ENCODE data around the gene LPIN2.
"Not testable (repeated sequence)": the region's sequence is repeated elsewhere in the genome, so short reads cannot be mapped to it uniquely, and the experiment has no call there.

The LPIN2 gene

GRCh38 chr18:3051718-3052410, 38.9 kb upstream of the LPIN2 start:
- H3K4me1 Mint-ChIP-seq = peaks cover 24% of the 10 kb centered on the region
- H3K9me3 Mint-ChIP-seq = peaks cover 9 to 17% of the 10 kb centered on the region in 2 donors
- peak overlapping the region in 1 of 2 donors; percentile 50 for H3K27ac Mint-ChIP-seq
- H3K4me3 Mint-ChIP-seq = no peak overlapping the region
- H3K27me3 Mint-ChIP-seq = no peaks in the 10 kb centered on the region
- DNase-seq = no peak
- peak; percentile 57 for ATAC-seq

GRCh38 chr18:3049897-3050454, 37.0 kb upstream of the LPIN2 start:
- H3K9me3 Mint-ChIP-seq = peaks cover 9 to 17% of the 10 kb centered on the region in 2 donors
- not testable (repeated sequence) for H3K27ac Mint-ChIP-seq, H3K4me3 Mint-ChIP-seq, DNase-seq, ATAC-seq, H3K27me3 Mint-ChIP-seq
- peaks cover 42% of the 10 kb centered on the region for H3K4me1 Mint-ChIP-seq

- ATAC-seq (no peak), DNase-seq (no peak)
- Mint-ChIP-seq H3K27me3 (no peaks in the 10 kb centered on the region), H3K9me3 (peaks cover 9% of the 10 kb centered on the region in 2 donors), H3K4me3 (no peak overlapping the region), H3K27ac (no peak overlapping the region), H3K4me1 (peaks cover 45% of the 10 kb centered on the region)
These were observed 35.9 kb upstream of the LPIN2 start for GRCh38 chr18:3048820-3049349.

- Mint-ChIP-seq H3K9me3 (peaks cover 2% of the 10 kb centered on the region in 2 donors), H3K27me3 (no peaks in the 10 kb centered on the region), H3K4me1 (peaks cover 43% of the 10 kb centered on the region), H3K4me3 (no peak overlapping the region), H3K27ac (peak overlapping the region in 1 of 2 donors; percentile 1)
- DNase-seq (no peak), ATAC-seq (no peak)
These were observed 35.2 kb upstream of the LPIN2 start for GRCh38 chr18:3048121-3048520.

- peaks cover 30% of the 10 kb centered on the region for H3K4me1 Mint-ChIP-seq
- peak overlapping the region in 1 of 2 donors; percentile 48 for H3K4me3 Mint-ChIP-seq
- DNase-seq = peak; percentile 19 to 38
- ATAC-seq = peak; percentile 100
- H3K9me3 Mint-ChIP-seq = no peaks in the 10 kb centered on the region
- H3K27me3 Mint-ChIP-seq = no peaks in the 10 kb centered on the region
- peak overlapping the region in 1 of 2 donors; percentile 91 for H3K27ac Mint-ChIP-seq
These were observed 33.4 kb upstream of the LPIN2 start for GRCh38 chr18:3046216-3046808.

GRCh38 chr18:3044931-3045698, 32.2 kb upstream of the LPIN2 start:
- Mint-ChIP-seq H3K27ac (no peak overlapping the region), H3K4me1 (peaks cover 30% of the 10 kb centered on the region), H3K4me3 (no peak overlapping the region), H3K9me3 (no peaks in the 10 kb centered on the region), H3K27me3 (no peaks in the 10 kb centered on the region)
- DNase-seq (no peak), ATAC-seq (no peak)

GRCh38 chr18:3042379-3042778, 29.4 kb upstream of the LPIN2 start:
- peaks cover 27% of the 10 kb centered on the region for H3K4me1 Mint-ChIP-seq
- DNase-seq (no peak), ATAC-seq (no peak)
- no peaks in the 10 kb centered on the region for H3K9me3 Mint-ChIP-seq
- H3K4me3 Mint-ChIP-seq = no peak overlapping the region
- no peaks in the 10 kb centered on the region for H3K27me3 Mint-ChIP-seq
- no peak overlapping the region for H3K27ac Mint-ChIP-seq

- H3K27ac Mint-ChIP-seq = no peak overlapping the region
- H3K27me3 Mint-ChIP-seq = no peaks in the 10 kb centered on the region
- no peak overlapping the region for H3K4me3 Mint-ChIP-seq
- peaks cover 28% of the 10 kb centered on the region for H3K4me1 Mint-ChIP-seq
- H3K9me3 Mint-ChIP-seq = no peaks in the 10 kb centered on the region
- ATAC-seq (no peak), DNase-seq (no peak)
These were observed 28.9 kb upstream of the LPIN2 start for GRCh38 chr18:3041843-3042242.

GRCh38 chr18:3040881-3041280, 27.9 kb upstream of the LPIN2 start:
- Mint-ChIP-seq H3K9me3 (no peaks in the 10 kb centered on the region), H3K27ac (no peak overlapping the region), H3K4me1 (peaks cover 18% of the 10 kb centered on the region), H3K4me3 (no peak overlapping the region), H3K27me3 (no peaks in the 10 kb centered on the region)
- DNase-seq (no peak), ATAC-seq (no peak)

GRCh38 chr18:3040173-3040572, 27.2 kb upstream of the LPIN2 start:
- DNase-seq (no peak), ATAC-seq (peak; percentile 23)
- no peaks in the 10 kb centered on the region for H3K9me3 Mint-ChIP-seq
- no peak overlapping the region for H3K4me3 Mint-ChIP-seq
- H3K27ac Mint-ChIP-seq = no peak overlapping the region
- H3K27me3 Mint-ChIP-seq = no peaks in the 10 kb centered on the region
- H3K4me1 Mint-ChIP-seq = peaks cover 12% of the 10 kb centered on the region

GRCh38 chr18:3037423-3037915, 24.5 kb upstream of the LPIN2 start:
- peaks cover 6% of the 10 kb centered on the region for H3K4me1 Mint-ChIP-seq
- H3K9me3 Mint-ChIP-seq = no peaks in the 10 kb centered on the region
- H3K27me3 Mint-ChIP-seq = no peaks in the 10 kb centered on the region
- no peak for DNase-seq
- H3K4me3 Mint-ChIP-seq = no peak overlapping the region
- peak overlapping the region in 1 of 2 donors; percentile 65 for H3K27ac Mint-ChIP-seq
- peak; percentile 90 for ATAC-seq

GRCh38 chr18:3036108-3036507, 23.2 kb upstream of the LPIN2 start:
- Mint-ChIP-seq H3K27ac (peak overlapping the region in 1 of 2 donors; percentile 29), H3K9me3 (no peaks in the 10 kb centered on the region), H3K4me1 (peaks cover 10% of the 10 kb centered on the region), H3K4me3 (no peak overlapping the region), H3K27me3 (no peaks in the 10 kb centered on the region)
- DNase-seq (no peak), ATAC-seq (no peak)

GRCh38 chr18:3035635-3036034, 22.7 kb upstream of the LPIN2 start:
- Mint-ChIP-seq H3K27me3 (no peaks in the 10 kb centered on the region), H3K4me3 (no peak overlapping the region), H3K9me3 (no peaks in the 10 kb centered on the region), H3K27ac (peak overlapping the region in 1 of 2 donors; percentile 65), H3K4me1 (peaks cover 12% of the 10 kb centered on the region)
- ATAC-seq (no peak), DNase-seq (no peak)

- H3K9me3 Mint-ChIP-seq = no peaks in the 10 kb centered on the region
- peaks cover 22% of the 10 kb centered on the region for H3K4me1 Mint-ChIP-seq
- DNase-seq (no peak), ATAC-seq (no peak)
- no peak overlapping the region for H3K4me3 Mint-ChIP-seq
- no peaks in the 10 kb centered on the region for H3K27me3 Mint-ChIP-seq
- H3K27ac Mint-ChIP-seq = no peak overlapping the region
These were observed 19.8 kb upstream of the LPIN2 start for GRCh38 chr18:3032721-3033120.

- H3K4me1 Mint-ChIP-seq = peaks cover 17% of the 10 kb centered on the region
- no peaks in the 10 kb centered on the region for H3K9me3 Mint-ChIP-seq
- DNase-seq = no peak
- ATAC-seq = no peak
- H3K27me3 Mint-ChIP-seq = no peaks in the 10 kb centered on the region
- no peak overlapping the region for H3K27ac Mint-ChIP-seq
- no peak overlapping the region for H3K4me3 Mint-ChIP-seq
These were observed 16.4 kb upstream of the LPIN2 start for GRCh38 chr18:3029215-3029952.

Data from stimulated activated naive CD8-positive, alpha-beta T cell treated with anti-CD3 and anti-CD28 coated beads, Interleukin-15, amount 100 ng/mL, for 72 hours (primary cell).